ENCODE measurements around the gene CELSR3.
A peak's percentile ranks its signal among the peaks of the same experiment; 100 is the strongest.

CELSR3 gene

GRCh38 chr3:48631516-48632448 lies 30.9 kb downstream of the CELSR3 start:
- no peak for DNase-seq

DNA sequence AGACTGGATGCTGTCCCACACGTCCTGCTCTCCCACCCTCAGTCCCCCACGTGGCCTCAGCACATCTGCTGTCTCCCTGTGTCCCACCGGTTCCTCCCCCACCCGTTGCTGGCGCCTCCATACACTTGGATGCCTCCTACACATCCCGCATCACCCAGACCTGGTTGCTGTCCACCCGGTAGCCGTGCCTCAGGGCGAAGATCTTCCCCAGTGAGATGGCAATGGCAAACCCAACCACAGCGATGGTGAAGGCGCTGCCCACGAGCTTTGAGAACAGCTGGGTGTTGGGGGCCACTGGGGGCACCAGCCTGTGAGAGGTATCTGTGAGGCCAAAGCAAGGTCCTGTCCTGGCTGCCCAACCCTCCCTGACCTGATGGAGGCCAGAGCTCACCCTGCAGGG lies 31.9 kb downstream of the CELSR3 start:
- no peak for DNase-seq

- DNase-seq: no peak
Observed at GRCh38 chr3:48630407-48630806, 32.3 kb downstream of the CELSR3 start.

DNA sequence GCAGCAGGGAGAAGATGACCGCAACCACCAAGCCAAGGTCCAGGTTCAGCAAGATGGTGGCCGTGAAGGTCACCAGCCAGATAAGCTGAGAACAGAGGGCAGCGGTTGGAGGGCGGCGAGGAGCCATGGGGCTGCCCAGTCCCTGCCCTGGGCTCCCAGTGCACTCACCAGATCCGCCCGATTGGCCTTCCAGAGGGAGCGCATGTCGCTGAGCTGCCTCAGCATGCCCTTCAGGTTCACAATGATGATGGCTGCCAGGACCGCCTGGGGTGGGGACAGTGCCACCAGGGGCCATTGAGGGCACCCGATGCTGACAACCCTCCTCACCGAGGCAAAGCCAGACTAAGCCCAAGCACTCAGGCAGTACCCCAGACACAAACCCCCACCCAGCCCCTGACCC lies 32.8 kb downstream of the CELSR3 start:
- no peak for DNase-seq

DNA sequence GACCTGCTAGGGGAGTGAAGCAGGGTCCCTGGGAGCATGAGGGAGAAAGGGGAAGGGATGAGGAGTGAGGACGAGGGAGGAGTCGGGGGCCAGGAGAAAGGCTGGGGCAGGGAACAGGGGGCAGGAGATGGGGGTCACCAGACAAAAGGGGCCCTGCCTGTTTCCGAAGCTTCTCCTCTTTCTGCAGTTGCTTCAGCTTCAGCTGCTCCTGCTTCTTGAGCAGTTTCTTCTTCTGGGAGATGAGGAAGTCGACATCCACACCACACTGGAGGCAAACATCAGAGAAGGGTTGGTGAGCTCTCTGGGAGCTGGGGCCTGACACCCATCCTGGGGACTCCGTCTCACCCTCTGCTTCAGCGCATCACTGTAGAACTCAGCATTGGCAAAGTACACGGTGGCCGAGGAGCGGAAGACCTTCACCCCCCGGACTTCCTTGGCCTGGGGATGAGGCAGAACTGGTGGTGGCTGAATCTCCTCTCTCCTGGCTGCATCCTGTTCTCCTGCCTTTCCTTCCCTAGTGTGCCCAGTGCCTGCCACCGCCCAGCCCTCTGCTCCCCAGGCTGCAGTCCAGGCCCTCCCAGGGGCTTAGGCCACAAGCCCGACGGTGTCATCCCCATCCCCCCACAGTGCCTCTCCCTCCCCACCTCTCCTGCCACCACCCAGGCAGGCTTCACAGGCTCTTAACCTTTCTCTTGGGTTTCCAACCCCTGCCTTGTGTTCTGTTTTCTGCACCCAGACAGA lies 34.2 kb downstream of the CELSR3 start:
- no peak for DNase-seq

GRCh38 chr3:48625600-48625999 lies 37.1 kb downstream of the CELSR3 start:
- no peak for DNase-seq

- no peak for DNase-seq
Observed at GRCh38 chr3:48624767-48625166, 37.9 kb downstream of the CELSR3 start.

DNA sequence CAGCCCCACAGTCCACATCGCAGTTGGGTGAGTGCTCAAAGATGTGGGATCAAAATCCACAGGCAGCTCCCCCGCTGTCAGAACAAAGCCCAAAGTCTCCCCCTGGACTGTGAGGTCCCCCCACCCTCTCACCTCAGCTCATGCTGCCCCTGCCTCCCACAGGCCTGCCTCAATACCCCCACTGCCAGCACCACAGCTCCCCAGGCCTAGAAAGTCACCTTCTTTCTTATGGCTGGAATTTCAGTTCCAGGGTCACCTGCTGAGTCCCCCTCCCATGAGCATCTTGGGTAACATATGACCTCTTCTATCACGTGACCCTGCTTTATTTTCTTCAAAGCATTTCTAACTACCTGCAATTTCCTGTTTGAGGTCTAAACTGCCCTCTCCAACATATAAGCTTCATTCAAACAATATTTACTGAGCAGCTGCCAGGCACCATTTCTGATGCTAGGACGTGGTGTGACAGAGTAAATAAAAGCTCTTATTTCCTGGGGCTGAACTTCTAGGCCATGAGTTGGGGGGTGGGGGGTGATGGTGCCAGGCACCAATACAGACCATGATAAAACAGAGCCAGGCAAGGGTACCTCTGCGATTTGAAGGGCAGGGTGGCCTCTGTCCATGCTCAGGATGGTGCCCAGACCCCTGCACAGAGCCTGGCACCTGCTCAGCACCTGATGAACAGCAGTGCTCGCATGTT lies 38.7 kb downstream of the CELSR3 start:
- DNase-seq: no peak

DNA sequence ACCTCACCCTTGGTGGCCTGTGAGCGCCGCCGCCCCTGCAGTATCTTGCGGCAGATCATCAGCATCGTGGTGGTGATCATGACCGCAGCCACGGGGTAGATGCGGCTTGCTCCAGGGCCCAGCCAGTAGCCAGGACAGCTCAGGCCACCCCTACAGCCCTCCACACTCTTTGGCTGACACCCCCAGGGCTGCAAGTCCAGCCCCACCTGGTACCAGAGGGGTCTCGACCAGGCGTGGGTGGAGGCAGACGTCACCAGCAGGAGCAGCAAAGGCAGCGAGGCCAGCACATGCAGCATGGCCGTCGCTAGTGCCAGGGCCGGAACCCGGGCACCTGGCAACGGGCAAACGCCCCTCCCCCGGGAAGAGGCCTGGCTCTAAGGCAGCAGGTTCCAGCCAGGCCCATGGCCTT lies 41.2 kb downstream of the CELSR3 start, which contains the start of gene TMEM89:
TSS of gene TMEM89 (minus strand) at position 309 of the 409 bp plus-strand sequence. CDS start at position 296, 13 bp downstream.
- no peak for DNase-seq

DNA sequence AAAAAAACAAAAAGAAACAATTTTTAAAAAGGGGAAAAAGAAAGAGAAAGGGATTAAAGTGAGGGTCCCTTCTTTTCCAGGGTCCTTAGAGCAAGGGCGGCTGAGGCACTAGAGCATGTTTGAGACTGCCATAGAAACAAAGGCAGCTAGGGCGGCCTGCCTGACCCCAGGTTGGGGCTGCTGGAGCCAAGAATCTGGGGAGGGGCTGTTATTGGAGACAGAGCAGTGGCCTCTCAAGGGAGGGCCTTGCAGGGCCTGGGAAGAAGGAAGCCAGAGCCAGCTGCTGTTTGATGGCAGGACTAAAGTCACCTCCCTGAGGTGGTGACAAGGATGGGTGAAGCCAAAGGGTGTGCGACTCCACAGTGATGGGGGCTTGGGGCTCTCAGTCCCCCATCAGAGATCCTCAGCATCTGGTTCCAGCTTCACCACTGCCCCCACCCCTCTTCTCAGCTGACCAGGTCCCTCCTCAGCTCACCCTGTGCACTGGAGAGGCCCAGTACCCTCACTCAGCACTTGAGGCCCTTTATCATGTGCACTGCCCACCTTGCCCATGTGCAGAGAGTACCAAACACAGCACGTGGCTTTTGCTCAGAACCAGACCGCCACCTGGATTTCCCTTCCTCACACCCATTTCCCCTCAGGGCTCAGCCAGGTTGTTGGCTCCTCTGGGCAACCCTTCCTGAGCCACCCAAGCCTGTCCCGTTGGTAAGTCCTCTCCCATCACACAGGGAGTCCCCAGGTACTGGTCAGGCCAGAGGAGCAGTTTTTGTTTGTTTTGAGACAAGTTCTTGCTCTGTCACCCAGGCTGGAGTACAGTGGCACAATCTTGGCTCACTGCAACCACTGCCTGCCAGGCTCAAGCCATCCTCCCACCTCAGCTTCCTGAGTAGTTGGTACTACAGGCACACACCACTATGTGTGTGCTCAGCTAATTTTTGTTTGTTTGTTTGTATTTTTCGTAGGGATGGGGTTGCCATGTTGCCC lies 42.9 kb downstream of the CELSR3 start:
- no peak for DNase-seq

DNA sequence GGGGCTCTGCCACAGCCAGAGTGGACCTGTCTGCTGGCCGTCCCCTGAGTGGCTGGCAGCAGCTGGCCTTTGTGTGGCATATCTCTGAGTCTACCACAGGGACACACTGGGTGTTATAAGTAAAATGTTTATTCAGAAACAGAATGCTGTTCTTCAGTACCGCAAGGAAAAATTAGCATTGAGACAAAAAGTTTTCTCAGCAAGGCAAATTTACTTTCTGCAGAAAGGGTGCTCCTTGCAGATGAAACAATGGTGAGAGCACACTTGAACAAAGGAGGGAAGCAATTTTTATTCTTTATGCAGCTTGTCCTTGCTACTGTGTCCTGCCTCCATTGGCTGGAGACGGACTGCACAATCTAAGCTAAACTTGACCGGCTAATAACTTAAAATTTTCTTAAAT lies 45.1 kb downstream of the CELSR3 start:
- DNase-seq: no peak

DNA sequence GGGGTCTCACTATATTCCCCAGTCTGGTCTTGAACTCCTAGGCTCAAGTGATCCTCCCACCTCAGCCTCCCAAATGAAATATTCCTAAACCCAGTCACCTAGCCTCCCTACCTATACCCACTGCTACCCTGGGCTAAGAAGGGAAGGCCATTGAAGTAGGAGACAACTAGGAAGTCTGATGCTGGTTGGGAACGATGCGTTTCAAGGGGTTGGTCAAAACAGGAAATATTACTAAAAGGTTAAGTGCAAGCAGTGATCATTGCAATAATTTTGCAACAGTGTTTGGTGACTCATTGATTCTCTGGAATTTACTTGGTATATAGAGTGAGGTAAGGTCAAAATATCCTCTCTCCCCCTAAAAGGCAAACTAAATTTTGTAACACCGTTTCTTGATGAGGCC lies 48.6 kb downstream of the CELSR3 start:
- DNase-seq: peak; percentile 79 to 96 (median 96)

- DNase-seq: no peak
Observed at GRCh38 chr3:48612309-48612708, 50.4 kb downstream of the CELSR3 start.

GRCh38 chr3:48609088-48610005 lies 53.3 kb downstream of the CELSR3 start, which contains the start of gene UQCRC1:
Gene UQCRC1, minus strand, starts transcription at chr3:48609646. Its CDS starts 26 bp downstream, at chr3:48609620.
- peak; percentile 97 for DNase-seq

DNA sequence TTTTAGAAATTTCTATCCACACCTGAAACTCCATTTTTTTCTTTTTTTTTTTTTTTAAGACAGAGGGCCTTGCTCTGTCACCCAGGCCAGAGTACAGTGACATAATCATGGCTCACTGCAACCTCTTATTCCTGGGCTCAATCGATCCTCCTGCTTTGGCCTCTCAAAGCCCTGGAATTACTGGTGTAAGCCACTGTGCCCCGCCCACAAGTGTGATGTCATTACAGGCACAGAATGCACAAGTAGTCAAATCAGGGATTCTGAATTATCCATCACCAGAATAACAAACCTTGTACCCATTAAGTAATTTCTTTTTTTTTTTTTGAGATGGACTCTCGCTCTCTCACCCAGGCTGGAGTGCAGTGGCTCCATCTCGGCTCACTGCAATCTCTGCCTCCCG lies 55.2 kb downstream of the CELSR3 start:
- DNase-seq: peak; percentile 49 to 75 (median 62)

DNA sequence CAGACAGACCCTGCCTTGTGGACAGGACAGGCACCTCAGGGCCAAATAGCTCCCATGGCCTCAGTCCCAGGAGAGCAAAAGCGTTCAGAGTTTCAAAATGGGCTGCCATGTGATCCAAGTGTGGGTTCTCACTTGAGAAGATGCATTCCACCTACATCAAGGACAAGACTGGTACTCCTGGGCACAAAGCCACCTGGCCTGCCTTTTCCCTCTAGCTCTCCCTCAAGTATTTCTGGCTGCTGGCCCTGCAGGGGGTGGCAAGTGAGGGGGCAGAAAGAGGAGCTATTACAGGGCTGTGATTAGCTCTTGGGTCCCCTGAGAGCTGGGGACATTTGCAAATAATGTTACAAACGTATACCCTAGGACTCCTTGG lies 61.1 kb downstream of the CELSR3 start:
- DNase-seq: no peak

DNA sequence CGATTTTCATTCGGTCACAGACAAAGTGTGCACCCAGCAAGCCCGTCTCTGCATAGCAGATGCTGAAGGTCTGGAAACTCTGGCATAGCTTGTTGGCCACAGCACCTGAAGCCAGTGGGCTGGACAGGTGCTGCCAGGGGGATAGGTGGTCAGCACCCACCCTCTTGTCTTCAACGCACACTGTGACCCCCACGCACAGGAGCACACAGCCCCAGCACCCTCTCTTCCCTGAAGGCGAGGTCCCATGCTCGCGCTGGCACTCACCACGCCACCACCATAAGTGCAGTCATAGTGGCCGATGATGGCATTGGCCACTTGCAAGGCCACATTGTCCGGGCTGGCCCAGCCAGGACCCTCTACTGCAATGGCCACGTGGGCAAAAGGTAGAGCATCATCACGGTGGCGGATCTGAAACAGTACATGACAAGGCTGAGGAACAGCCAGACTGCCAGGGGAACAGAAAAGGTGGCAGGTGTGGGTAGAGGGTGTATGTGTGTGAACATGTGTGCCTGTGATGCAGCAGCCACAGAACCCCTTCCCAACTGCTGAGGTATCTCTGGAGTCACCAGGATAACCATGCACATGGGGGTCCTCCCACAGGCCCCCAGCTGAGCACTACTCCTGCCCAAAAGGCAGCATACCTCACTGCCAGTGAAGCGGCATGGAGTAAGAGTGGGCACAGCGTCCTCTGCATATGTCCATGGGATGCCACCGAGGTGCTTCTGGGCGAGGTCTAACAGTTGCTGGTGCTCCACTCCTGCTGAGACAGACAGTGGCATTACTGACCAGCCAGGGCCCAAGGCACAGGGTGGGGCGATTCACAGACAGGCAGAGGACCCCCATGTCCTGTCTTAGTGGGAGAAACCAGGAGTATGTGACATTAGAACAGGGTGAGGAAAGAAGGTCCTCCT lies 61.7 kb downstream of the CELSR3 start:
- no peak for DNase-seq

- no peak for DNase-seq
Observed at GRCh38 chr3:48599509-48600285, 63.0 kb downstream of the CELSR3 start.

GRCh38 chr3:48599077-48599501 lies 63.6 kb downstream of the CELSR3 start:
- no peak for DNase-seq
